H1 (cell line): ENCODE measurements around the gene TRAPPC8. TPM values are rescaled to one million over a fixed set of nuclear protein-coding genes. Genes with fewer than 3 reads are reported as not detected.

Experiments used
- CTCF ChIA-PET: fragments of 300-600 bp; sonication (Branson Sonifier 250); formaldehyde crosslinking; loops from one replicate; lab custom pipeline; 2021; ENCODE audit not compliant: partially characterized antibody; lab: Charles Lee
- POLR2A ChIA-PET: fragments of 300-600 bp; sonication (Branson Sonifier 250); formaldehyde crosslinking; loops from one replicate; lab custom pipeline; 2021; ENCODE audit warnings: inconsistent platforms; ENCODE audit not compliant: partially characterized antibody; lab: Charles Lee
- DNase-seq, 2 experiments: peaks; one replicate each; pipeline versions ENCODE4 v3.0.0 to v3.0.0-alpha.2; 2010 to 2022; ENCODE audit warnings: low spot score in 2 of 2, low read depth in 1 of 2, mixed read lengths in 1 of 2
- FAIRE-seq: peaks from 2 replicates; lab custom pipeline; 2011; peaks lifted over from hg19 to GRCh38; lab: Jason Lieb, UNC
- H2AFZ ChIP-seq: 2 replicates; pipeline ENCODE4 v1.8.1; 2012; ENCODE audit warnings: low read length, inconsistent platforms
- H2AK5ac ChIP-seq: 2 replicates; pipeline ENCODE4 v1.6.1; 2013; ENCODE audit warnings: low read depth, low read length
- H2BK120ac ChIP-seq: replicated peaks from 2 replicates; pipeline ENCODE3; 2013; ENCODE audit warnings: low read depth, low read length, inconsistent platforms
- H2BK12ac ChIP-seq: 2 replicates; pipeline ENCODE4 v1.6.1; 2013; ENCODE audit warnings: low read depth, low read length
- H2BK15ac ChIP-seq: 2 replicates; pipeline ENCODE4 v1.6.1; 2013; ENCODE audit warnings: low read length
- H2BK20ac ChIP-seq: 2 replicates; pipeline ENCODE4 v1.6.1; 2013; ENCODE audit warnings: low read length
- H2BK5ac ChIP-seq: 2 replicates; pipeline ENCODE4 v1.6.1; 2013; ENCODE audit warnings: low read depth, low read length
- H3K14ac ChIP-seq: 2 replicates; pipeline ENCODE4 v1.6.1; 2013; ENCODE audit warnings: inconsistent platforms; ENCODE audit not compliant: insufficient read length
- H3K18ac ChIP-seq: 2 replicates; pipeline ENCODE4 v1.6.1; 2013; ENCODE audit warnings: low read length; ENCODE audit errors: extremely low read depth
- H3K23ac ChIP-seq: 2 replicates; pipeline ENCODE4 v1.6.1; 2013; ENCODE audit warnings: inconsistent platforms; ENCODE audit not compliant: insufficient read length
- H3K23me2 ChIP-seq: 2 replicates; pipeline ENCODE4 v1.6.1; 2013; ENCODE audit warnings: low read depth, low read length
- H3K27ac ChIP-seq: 2 replicates; pipeline ENCODE4 v1.6.1; 2011; ENCODE audit warnings: low read depth, low read length, inconsistent platforms
- H3K27me3 ChIP-seq, 4 experiments: replicated peaks in 1 of 4; 1 replicate in 1 of 4; 2 replicates in 3 of 4; pipeline versions ENCODE4 v1.6.1 to v1.8.1; 2011 to 2013; ENCODE audit warnings: low read length in 3 of 4, mild to moderate bottlenecking in 3 of 4, inconsistent platforms in 2 of 4, mixed read lengths in 2 of 4, moderate library complexity in 1 of 4; ENCODE audit not compliant: control insufficient read depth in 3 of 4, insufficient read depth in 3 of 4; ENCODE audit errors: extremely low read depth in 1 of 4
- H3K36me3 ChIP-seq, 4 experiments: 2 replicates each; pipeline versions ENCODE4 v1.6.1 to v1.8.1; 2011 to 2013; ENCODE audit warnings: mild to moderate bottlenecking in 4 of 4, low read length in 3 of 4, moderate library complexity in 2 of 4, control low read depth in 1 of 4, inconsistent platforms in 1 of 4; ENCODE audit not compliant: insufficient read depth in 4 of 4, control insufficient read depth in 2 of 4
- H3K4ac ChIP-seq: replicated peaks from 2 replicates; pipeline ENCODE3; 2013; ENCODE audit warnings: low read length, low read depth, mixed read lengths, inconsistent platforms; ENCODE audit not compliant: insufficient read length
- H3K4me1 ChIP-seq, 4 experiments: replicated peaks in 1 of 4; 1 replicate in 1 of 4; 2 replicates in 3 of 4; pipeline versions ENCODE4 v1.6.1 to v1.8.1; 2011 to 2013; ENCODE audit warnings: low read length in 3 of 4, inconsistent platforms in 2 of 4, mixed read lengths in 1 of 4; ENCODE audit not compliant: insufficient read depth in 4 of 4, control insufficient read depth in 3 of 4
- H3K4me2 ChIP-seq, 2 experiments: 2 replicates each; pipeline versions ENCODE4 v1.6.1 to v1.8.1; 2011 to 2013; ENCODE audit warnings: low read depth in 2 of 2, low read length in 2 of 2, control low read depth in 1 of 2, inconsistent platforms in 1 of 2, mild to moderate bottlenecking in 1 of 2; ENCODE audit not compliant: insufficient read depth in 1 of 2
- H3K4me3 ChIP-seq, 4 experiments: fragments of 200-600, 300-600 bp in 1 of 4; sonication (generic), shearing (Covaris generic), sonication (Bioruptor Twin) in 1 of 4; 2 replicates each; pipeline versions ENCODE4 v1.5.1 to v1.8.1; 2011 to 2016; ENCODE audit warnings: low read length in 4 of 4, low read depth in 3 of 4, control low read depth in 2 of 4, inconsistent platforms in 2 of 4, mild to moderate bottlenecking in 2 of 4, mixed read lengths in 1 of 4, moderate library complexity in 1 of 4; ENCODE audit not compliant: insufficient read depth in 2 of 4; ENCODE audit errors: extremely low read depth in 1 of 4
- H3K56ac ChIP-seq: replicated peaks from 2 replicates; pipeline ENCODE3; 2013; ENCODE audit warnings: low read depth, mild to moderate bottlenecking, mixed read lengths, low read length, inconsistent platforms; ENCODE audit not compliant: insufficient read length
- H3K79me1 ChIP-seq: 2 replicates; pipeline ENCODE4 v1.6.1; 2013; ENCODE audit warnings: low read depth, low read length, control low read depth
- H3K79me2 ChIP-seq, 2 experiments: 2 replicates each; pipeline versions ENCODE4 v1.6.1 to v1.8.1; 2012 to 2013; ENCODE audit warnings: low read length in 2 of 2, mild to moderate bottlenecking in 2 of 2, inconsistent platforms in 1 of 2; ENCODE audit not compliant: insufficient read depth in 2 of 2, control insufficient read depth in 1 of 2
- H3K9ac ChIP-seq, 4 experiments: replicated peaks in 1 of 4; 1 replicate in 1 of 4; 2 replicates in 3 of 4; pipeline versions ENCODE4 v1.6.1 to v1.8.1; 2011 to 2013; ENCODE audit warnings: low read depth in 3 of 4, low read length in 3 of 4, control low read depth in 2 of 4, mild to moderate bottlenecking in 2 of 4, moderate library complexity in 2 of 4, inconsistent platforms in 1 of 4; ENCODE audit errors: extremely low read depth in 1 of 4
- H3K9me3 ChIP-seq, 2 experiments: 2 replicates each; pipeline versions ENCODE4 v1.6.1 to v1.8.1; 2012 to 2013; ENCODE audit warnings: mild to moderate bottlenecking in 2 of 2, moderate library complexity in 2 of 2, control low read depth in 1 of 2, inconsistent platforms in 1 of 2, low read depth in 1 of 2, low read length in 1 of 2, mixed read lengths in 1 of 2; ENCODE audit not compliant: insufficient read depth in 2 of 2
- H4K20me1 ChIP-seq, 2 experiments: replicated peaks in 1 of 2; 2 replicates each; pipeline versions ENCODE3 to v1.8.1; 2011 to 2013; ENCODE audit warnings: inconsistent platforms in 2 of 2, low read length in 2 of 2, mild to moderate bottlenecking in 1 of 2; ENCODE audit not compliant: insufficient read depth in 2 of 2, control insufficient read depth in 1 of 2
- H4K5ac ChIP-seq: 2 replicates; pipeline ENCODE4 v1.6.1; 2013; ENCODE audit warnings: low read length, low read depth, mixed read lengths, inconsistent platforms; ENCODE audit not compliant: insufficient read length
- H4K8ac ChIP-seq: 2 replicates; pipeline ENCODE4 v1.8.0; 2013; ENCODE audit warnings: mild to moderate bottlenecking, moderate library complexity, low read length, inconsistent platforms; ENCODE audit not compliant: insufficient read depth; ENCODE audit errors: extremely low read depth
- H4K91ac ChIP-seq: replicated peaks from 2 replicates; pipeline ENCODE3; 2013; ENCODE audit warnings: low read length, mixed read lengths, inconsistent platforms; ENCODE audit not compliant: insufficient read length
- ASH2L ChIP-seq: fragments of 200-600, 300-600 bp; sonication (generic); IDR thresholded peaks from one replicate; pipeline ENCODE4 v1.7.1; 2017; ENCODE audit warnings: low read length
- BCL11A ChIP-seq, 2 experiments: IDR thresholded peaks; one replicate each; pipeline ENCODE4 v1.6.1; 2011; ENCODE audit warnings: low read depth in 2 of 2, low read length in 2 of 2, mild to moderate bottlenecking in 2 of 2
- CBX5 ChIP-seq: fragments of 300-800, 300-1000 bp; sonication (generic); IDR thresholded peaks from 2 replicates; pipeline ENCODE4 v1.7.1; 2016; ENCODE audit warnings: antibody characterized with exemption, low read length, low read depth
- CHD2 ChIP-seq: IDR thresholded peaks from 2 replicates; pipeline ENCODE4 v1.6.1; 2012; ENCODE audit warnings: low read length, improper control_type of control experiment
- CREB1 ChIP-seq: IDR thresholded peaks from 2 replicates; pipeline ENCODE4 v1.6.1; 2012; ENCODE audit warnings: inconsistent platforms
- FOSL1 ChIP-seq: IDR thresholded peaks from 2 replicates; pipeline ENCODE4 v1.6.1; 2011; ENCODE audit warnings: mild to moderate bottlenecking, low read depth, low read length, moderate library complexity; ENCODE audit not compliant: insufficient read depth
- GABPA ChIP-seq: IDR thresholded peaks from 2 replicates; pipeline ENCODE4 v1.6.1; 2011; ENCODE audit warnings: mild to moderate bottlenecking, low read length, moderate library complexity, borderline replicate concordance; ENCODE audit not compliant: insufficient read depth
- KDM4A ChIP-seq: IDR thresholded peaks from one replicate; pipeline ENCODE4 v1.7.1; 2012; ENCODE audit warnings: low read depth, mild to moderate bottlenecking, moderate library complexity, low read length, inconsistent platforms; ENCODE audit not compliant: severe bottlenecking
- MAFK ChIP-seq: IDR thresholded peaks from 2 replicates; pipeline ENCODE4 v1.6.1; 2012; ENCODE audit warnings: low read depth, mild to moderate bottlenecking, improper control_type of control experiment, low read length
- SP1 ChIP-seq: IDR thresholded peaks from 2 replicates; pipeline ENCODE4 v1.6.1; 2011; ENCODE audit warnings: low read depth, low read length
- SP4 ChIP-seq: IDR thresholded peaks from 2 replicates; pipeline ENCODE4 v1.6.1; 2012; ENCODE audit warnings: low read length, inconsistent platforms
- ZNF274 ChIP-seq: IDR thresholded peaks from 2 replicates; pipeline ENCODE4 v1.7.0; 2012; ENCODE audit warnings: low read length, borderline replicate concordance; ENCODE audit errors: extremely low read depth
- WGBS, 2 experiments: shearing (Covaris generic) in 1 of 2; methylation state at CpG; one replicate each; pipeline versions ENCODE4 v1.1.6 to v1.1.7; 2013 to 2015; ENCODE audit warnings: low lambda C conversion rate in 2 of 2, mixed read lengths in 2 of 2, inconsistent platforms in 1 of 2, low coverage in 1 of 2, missing lambda C conversion rate in 1 of 2; ENCODE audit not compliant: insufficient replicate concordance in 2 of 2, insufficient coverage in 1 of 2, insufficient read length in 1 of 2; ENCODE audit errors: extremely low coverage in 1 of 2, missing lambda C conversion rate in 1 of 2; 5-methylcytosine and 5-hydroxymethylcytosine counted together
- polyA plus RNA-seq, 7 experiments: library from polyadenylated mRNA; depleted of rRNA in 3 of 7; stranded (reverse) in 5 of 7; unstranded in 2 of 7; fragments of >200 nt in 5 of 7; fragments of 200-250 nt in 2 of 7; gene quantifications; 1 replicate in 5 of 7; 2 replicates in 1 of 7; 4 replicates in 1 of 7; pipeline versions ENCODE4 v1.2.1 to v1.2.3, GENCODE V29; 2011 to 2013; ENCODE audit warnings: missing spikeins in 2 of 7, mixed read lengths in 2 of 7
- total RNA-seq: library from RNA; stranded (reverse); fragmentation: NEBNext Ultra II Directional; extraction: Animal tissue kit (Norgen Biotek cat#: 25700); gene quantifications from 2 replicates; pipeline ENCODE4 v1.2.1, GENCODE V29; 2021
- TF ChIP-seq, protein P1 (sequence below): IDR thresholded peaks from 2 replicates; pipeline ENCODE4 v1.6.1; 2012; ENCODE audit warnings: inconsistent platforms

Gene TRAPPC8
- total and polyA plus RNA-seq, 2 of the 8 experiments (the other 6 are each of a cell fraction or from before 2014, with no cell fraction given), result 43.6 to 56.5 TPM

GRCh38 chr18:31950583-31950982 lies 7.7 kb upstream of the TRAPPC8 start:
- ChIA-PET CTCF (interaction anchor here (0.6 to 1.6 kb wide), 4 partner anchors 9 to 131 kb away, joined by 3 read pairs; no protein-coding TSS in a partner anchor), POLR2A (interaction anchor here (1.2 to 2.5 kb wide), 2 partner anchors 11 to 16 kb away, joined by 3 to 5 read pairs; no protein-coding TSS in a partner anchor)
- H4K20me1 ChIP-seq, result no peaks in the 10 kb centered on the region
- peak overlapping the region in 1 of 2 experiments; percentile 26; a peak in 1 of 4 replicates for H3K4me2 ChIP-seq
- H2AK5ac ChIP-seq, result no peak overlapping the region
- no peak overlapping the region for H3K27ac ChIP-seq
- no peak overlapping the region for H3K4me3 ChIP-seq
- no peaks in the 10 kb centered on the region for H3K79me2 ChIP-seq
- no peaks in the 10 kb centered on the region for H3K27me3 ChIP-seq
- H3K56ac ChIP-seq, result no peak overlapping the region
- H2BK15ac ChIP-seq, result no peak overlapping the region
- H3K9me3 ChIP-seq, result no peaks in the 10 kb centered on the region
- no peaks in the 10 kb centered on the region for H3K79me1 ChIP-seq
- peak overlapping the region; percentile 14; the same call in 1 of the 2 replicates for H2BK5ac ChIP-seq
- H4K5ac ChIP-seq, result peak overlapping the region; percentile 6
- peak overlapping the region; percentile 39 for H4K91ac ChIP-seq
- H4K8ac ChIP-seq, result no peak overlapping the region
- H2BK12ac ChIP-seq, result peak overlapping the region; percentile 11; the same call in 1 of the 2 replicates
- no peak overlapping the region for H3K14ac ChIP-seq
- H3K9ac ChIP-seq, result no peak overlapping the region
- H2BK120ac ChIP-seq, result peak overlapping the region; percentile 57
- H2BK20ac ChIP-seq, result peak overlapping the region; percentile 13; the same call in 1 of the 2 replicates
- 82% methylated on average over 3 of the region's 3 CpGs; no CpG with 5 or more reads in 1 of the 2 experiments for WGBS, 2 experiments
- no peaks in the 10 kb centered on the region for H3K36me3 ChIP-seq
- TF ChIP-seq FOSL1, result no peak
- TF ChIP-seq ASH2L, result no peak
- no peak for TF ChIP-seq KDM4A
- no peak for TF ChIP-seq CBX5
- no peak for TF ChIP-seq SP4
- TF ChIP-seq ZNF274, result no peak
- no peak for TF ChIP-seq BCL11A (IDR thresholded peaks at IDR 0.05; ENCODE audit: low read depth in 2 of 2, low read length in 2 of 2)
- TF ChIP-seq, protein P1, sequence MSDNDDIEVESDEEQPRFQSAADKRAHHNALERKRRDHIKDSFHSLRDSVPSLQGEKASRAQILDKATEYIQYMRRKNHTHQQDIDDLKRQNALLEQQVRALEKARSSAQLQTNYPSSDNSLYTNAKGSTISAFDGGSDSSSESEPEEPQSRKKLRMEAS, result no peak
- TF ChIP-seq CREB1, result no peak
- TF ChIP-seq CHD2, result no peak
- no peak for TF ChIP-seq MAFK
- TF ChIP-seq SP1, result no peak
- TF ChIP-seq GABPA, result no peak
- H3K23me2 ChIP-seq, result no peaks in the 10 kb centered on the region
- no peak overlapping the region for H3K23ac ChIP-seq
- peaks cover 0 to 3% (median 0%) of the 10 kb centered on the region in 4 experiments; a peak in 3 of 7 replicates for H3K4me1 ChIP-seq
- DNase-seq (no peak), FAIRE-seq (no peak)
- no peak overlapping the region for H2AFZ ChIP-seq
- H3K18ac ChIP-seq, result no peak overlapping the region; the same call in 1 of the 2 replicates
- H3K4ac ChIP-seq, result no peak overlapping the region
